Mononuclear cell (primary cell): ENCODE results near the gene CFAP46. TPM values are rescaled to one million over a fixed set of nuclear protein-coding genes. Genes with fewer than 3 reads are reported as not detected.
"Not testable (repeated sequence)": the region's sequence is repeated elsewhere in the genome, so short reads cannot be mapped to it uniquely, and the experiment has no call there.

ENCODE experiments used
- H3K27me3 ChIP-seq: 2 replicates; pipeline ENCODE4 v1.6.0; 2011; ENCODE audit warnings: low read length, control low read depth; ENCODE audit not compliant: insufficient read depth
- H3K4me1 ChIP-seq: 2 replicates; pipeline ENCODE4 v1.5.1; 2011; ENCODE audit warnings: mild to moderate bottlenecking, low read length, control low read depth; ENCODE audit not compliant: insufficient read depth
- H3K4me3 ChIP-seq: 2 replicates; pipeline ENCODE4 v1.5.1; 2011; ENCODE audit warnings: mild to moderate bottlenecking, low read length, moderate library complexity
- H3K9me3 ChIP-seq: 2 replicates; pipeline ENCODE4 v1.5.1; 2011; ENCODE audit warnings: low read depth, mild to moderate bottlenecking, control low read depth, low read length
- total RNA-seq: library from RNA; depleted of rRNA; stranded (reverse); fragments of >200 nt; gene quantifications from one replicate; pipeline ENCODE4 v1.2.3, GENCODE V29; 2012

The CFAP46 gene
- total RNA-seq, 1 donor: under 0.01 TPM

GRCh38 chr10:132932461-132933307 is 9.7 kb downstream of the CFAP46 start:
- no peaks in the 10 kb centered on the region for H3K27me3 ChIP-seq
- H3K4me1 ChIP-seq: no peaks in the 10 kb centered on the region
- no peaks in the 10 kb centered on the region for H3K9me3 ChIP-seq
- H3K4me3 ChIP-seq: no peak overlapping the region

- not testable (repeated sequence) for H3K4me1 ChIP-seq, H3K4me3 ChIP-seq, H3K27me3 ChIP-seq, H3K9me3 ChIP-seq
Measured at GRCh38 chr10:132931258-132932250, 10.8 kb downstream of the CFAP46 start.

- not testable (repeated sequence) for H3K27me3 ChIP-seq, H3K9me3 ChIP-seq, H3K4me1 ChIP-seq, H3K4me3 ChIP-seq
Measured at GRCh38 chr10:132930701-132931100, 11.7 kb downstream of the CFAP46 start.

GRCh38 chr10:132929953-132930548 is 12.3 kb downstream of the CFAP46 start:
- Histone ChIP-seq H3K4me3 (no peak overlapping the region), H3K27me3 (no peaks in the 10 kb centered on the region)

GRCh38 chr10:132929480-132929879 is 12.9 kb downstream of the CFAP46 start:
- Histone ChIP-seq H3K27me3 (no peaks in the 10 kb centered on the region), H3K4me1 (no peaks in the 10 kb centered on the region), H3K9me3 (no peaks in the 10 kb centered on the region), H3K4me3 (no peak overlapping the region)

More at GRCh38 chr10:132929953-132930548, 12.3 kb downstream of the CFAP46 start:
- Histone ChIP-seq H3K4me1 (no peaks in the 10 kb centered on the region), H3K9me3 (no peaks in the 10 kb centered on the region)

- H3K27me3 ChIP-seq: no peaks in the 10 kb centered on the region
- no peak overlapping the region for H3K4me3 ChIP-seq
- H3K9me3 ChIP-seq: no peaks in the 10 kb centered on the region
- H3K4me1 ChIP-seq: no peaks in the 10 kb centered on the region
Measured at GRCh38 chr10:132928261-132928660, 14.1 kb downstream of the CFAP46 start.

- Histone ChIP-seq H3K9me3 (no peaks in the 10 kb centered on the region), H3K27me3 (no peaks in the 10 kb centered on the region), H3K4me3 (no peak overlapping the region), H3K4me1 (no peaks in the 10 kb centered on the region)
Measured at GRCh38 chr10:132927824-132928223, 14.5 kb downstream of the CFAP46 start.

- no peaks in the 10 kb centered on the region for H3K27me3 ChIP-seq
- no peaks in the 10 kb centered on the region for H3K9me3 ChIP-seq
- H3K4me3 ChIP-seq: no peak overlapping the region
- no peaks in the 10 kb centered on the region for H3K4me1 ChIP-seq
Measured at GRCh38 chr10:132926777-132927650, 15.4 kb downstream of the CFAP46 start.

GRCh38 chr10:132926070-132926469 is 16.3 kb downstream of the CFAP46 start:
- Histone ChIP-seq H3K27me3 (no peaks in the 10 kb centered on the region), H3K4me3 (no peak overlapping the region), H3K4me1 (no peaks in the 10 kb centered on the region), H3K9me3 (no peaks in the 10 kb centered on the region)

- Histone ChIP-seq H3K4me3 (no peak overlapping the region), H3K4me1 (no peaks in the 10 kb centered on the region), H3K9me3 (no peaks in the 10 kb centered on the region), H3K27me3 (no peaks in the 10 kb centered on the region)
Measured at GRCh38 chr10:132925614-132926013, 16.8 kb downstream of the CFAP46 start.

GRCh38 chr10:132925071-132925561 is 17.3 kb downstream of the CFAP46 start:
- Histone ChIP-seq H3K4me3 (no peak overlapping the region), H3K9me3 (no peaks in the 10 kb centered on the region), H3K4me1 (no peaks in the 10 kb centered on the region), H3K27me3 (no peaks in the 10 kb centered on the region)

GRCh38 chr10:132924046-132924952 is 18.1 kb downstream of the CFAP46 start:
- H3K9me3 ChIP-seq: no peaks in the 10 kb centered on the region
- H3K27me3 ChIP-seq: no peaks in the 10 kb centered on the region
- no peak overlapping the region for H3K4me3 ChIP-seq
- H3K4me1 ChIP-seq: no peaks in the 10 kb centered on the region

- not testable (repeated sequence) for H3K4me3 ChIP-seq
Measured at GRCh38 chr10:132923384-132923783, 19.0 kb downstream of the CFAP46 start.

More at GRCh38 chr10:132923384-132923783, 19.0 kb downstream of the CFAP46 start:
- H3K27me3 ChIP-seq, H3K9me3 ChIP-seq, H3K4me1 ChIP-seq: not testable (repeated sequence)
